Measurements from ENCODE around the gene SYNDIG1L. TPM values are rescaled to one million over a fixed set of nuclear protein-coding genes. Genes with fewer than 3 reads are reported as not detected.
"Not testable (repeated sequence)": the region's sequence is repeated elsewhere in the genome, so short reads cannot be mapped to it uniquely, and the experiment has no call there.

The SYNDIG1L gene
- total RNA-seq, 1 donor from 2014 or later, result not detected

DNA sequence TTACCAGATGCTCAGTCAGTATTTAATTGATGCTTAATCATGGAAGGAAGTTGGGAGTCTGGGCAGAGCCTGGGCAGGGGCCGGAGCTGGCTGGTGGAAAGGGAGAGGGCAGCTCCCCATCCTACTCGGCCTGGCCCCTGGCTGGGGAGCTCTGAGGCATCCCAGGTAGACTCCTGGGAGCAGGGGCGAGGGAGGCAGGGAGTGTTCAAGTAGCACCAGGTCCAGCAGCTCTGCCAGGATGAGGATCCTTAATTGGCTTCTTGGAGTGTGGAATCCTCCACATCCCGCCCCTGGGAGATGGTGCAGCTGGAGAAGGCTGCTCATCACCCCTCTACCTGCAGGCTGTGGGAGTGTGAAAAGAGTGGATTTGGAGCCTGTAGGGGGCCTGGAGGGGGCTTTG, 30.9 kb downstream of the SYNDIG1L start:
- no peak for DNase-seq (ENCODE audit: extremely low spot score, unreplicated experiment)
- no peaks in the 10 kb centered on the region for H3K9me3 Mint-ChIP-seq (ENCODE audit: unreplicated experiment)
- H3K4me3 Mint-ChIP-seq (ENCODE audit: unreplicated experiment), result no peak overlapping the region
- TF ChIP-seq, protein P1, sequence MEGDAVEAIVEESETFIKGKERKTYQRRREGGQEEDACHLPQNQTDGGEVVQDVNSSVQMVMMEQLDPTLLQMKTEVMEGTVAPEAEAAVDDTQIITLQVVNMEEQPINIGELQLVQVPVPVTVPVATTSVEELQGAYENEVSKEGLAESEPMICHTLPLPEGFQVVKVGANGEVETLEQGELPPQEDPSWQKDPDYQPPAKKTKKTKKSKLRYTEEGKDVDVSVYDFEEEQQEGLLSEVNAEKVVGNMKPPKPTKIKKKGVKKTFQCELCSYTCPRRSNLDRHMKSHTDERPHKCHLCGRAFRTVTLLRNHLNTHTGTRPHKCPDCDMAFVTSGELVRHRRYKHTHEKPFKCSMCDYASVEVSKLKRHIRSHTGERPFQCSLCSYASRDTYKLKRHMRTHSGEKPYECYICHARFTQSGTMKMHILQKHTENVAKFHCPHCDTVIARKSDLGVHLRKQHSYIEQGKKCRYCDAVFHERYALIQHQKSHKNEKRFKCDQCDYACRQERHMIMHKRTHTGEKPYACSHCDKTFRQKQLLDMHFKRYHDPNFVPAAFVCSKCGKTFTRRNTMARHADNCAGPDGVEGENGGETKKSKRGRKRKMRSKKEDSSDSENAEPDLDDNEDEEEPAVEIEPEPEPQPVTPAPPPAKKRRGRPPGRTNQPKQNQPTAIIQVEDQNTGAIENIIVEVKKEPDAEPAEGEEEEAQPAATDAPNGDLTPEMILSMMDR (IDR thresholded peaks at IDR 0.05), result no peak
- peaks cover 70% of the 10 kb centered on the region for H3K27me3 Mint-ChIP-seq (ENCODE audit: unreplicated experiment)
- no peak overlapping the region for H3K27ac Mint-ChIP-seq (ENCODE audit: unreplicated experiment)
- no peaks in the 10 kb centered on the region for H3K36me3 Mint-ChIP-seq (ENCODE audit: unreplicated experiment)
- no peaks in the 10 kb centered on the region for H3K4me1 Mint-ChIP-seq (ENCODE audit: unreplicated experiment)

DNA sequence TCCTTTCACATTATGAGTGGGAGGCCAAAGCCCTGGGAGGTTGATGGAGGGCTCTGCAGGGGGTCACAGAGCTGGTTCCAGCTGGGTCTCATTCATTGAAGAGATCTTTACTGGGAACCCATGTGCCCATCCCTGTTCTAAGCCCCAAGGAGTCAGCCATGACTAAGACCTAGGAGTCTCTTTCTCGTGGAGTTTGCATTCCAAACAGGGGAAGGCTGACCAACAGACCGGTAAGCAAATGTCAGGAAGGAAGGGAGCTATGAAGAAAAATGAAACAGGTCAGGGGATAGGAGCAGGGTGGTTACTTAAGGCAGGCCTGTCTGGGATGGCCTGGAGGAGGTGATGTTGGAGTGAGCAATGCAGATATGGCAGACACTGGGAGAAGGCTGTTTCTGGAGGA, 31.5 kb downstream of the SYNDIG1L start:
- Mint-ChIP-seq H3K36me3 (ENCODE audit: unreplicated experiment) (no peaks in the 10 kb centered on the region), H3K9me3 (ENCODE audit: unreplicated experiment) (no peaks in the 10 kb centered on the region), H3K4me1 (ENCODE audit: unreplicated experiment) (no peaks in the 10 kb centered on the region), H3K27ac (ENCODE audit: unreplicated experiment) (no peak overlapping the region), H3K27me3 (ENCODE audit: unreplicated experiment) (peaks cover 67% of the 10 kb centered on the region), H3K4me3 (ENCODE audit: unreplicated experiment) (no peak overlapping the region)
- no peak for DNase-seq (ENCODE audit: extremely low spot score, unreplicated experiment)
- TF ChIP-seq, protein P1 (IDR thresholded peaks at IDR 0.05), result no peak

DNA sequence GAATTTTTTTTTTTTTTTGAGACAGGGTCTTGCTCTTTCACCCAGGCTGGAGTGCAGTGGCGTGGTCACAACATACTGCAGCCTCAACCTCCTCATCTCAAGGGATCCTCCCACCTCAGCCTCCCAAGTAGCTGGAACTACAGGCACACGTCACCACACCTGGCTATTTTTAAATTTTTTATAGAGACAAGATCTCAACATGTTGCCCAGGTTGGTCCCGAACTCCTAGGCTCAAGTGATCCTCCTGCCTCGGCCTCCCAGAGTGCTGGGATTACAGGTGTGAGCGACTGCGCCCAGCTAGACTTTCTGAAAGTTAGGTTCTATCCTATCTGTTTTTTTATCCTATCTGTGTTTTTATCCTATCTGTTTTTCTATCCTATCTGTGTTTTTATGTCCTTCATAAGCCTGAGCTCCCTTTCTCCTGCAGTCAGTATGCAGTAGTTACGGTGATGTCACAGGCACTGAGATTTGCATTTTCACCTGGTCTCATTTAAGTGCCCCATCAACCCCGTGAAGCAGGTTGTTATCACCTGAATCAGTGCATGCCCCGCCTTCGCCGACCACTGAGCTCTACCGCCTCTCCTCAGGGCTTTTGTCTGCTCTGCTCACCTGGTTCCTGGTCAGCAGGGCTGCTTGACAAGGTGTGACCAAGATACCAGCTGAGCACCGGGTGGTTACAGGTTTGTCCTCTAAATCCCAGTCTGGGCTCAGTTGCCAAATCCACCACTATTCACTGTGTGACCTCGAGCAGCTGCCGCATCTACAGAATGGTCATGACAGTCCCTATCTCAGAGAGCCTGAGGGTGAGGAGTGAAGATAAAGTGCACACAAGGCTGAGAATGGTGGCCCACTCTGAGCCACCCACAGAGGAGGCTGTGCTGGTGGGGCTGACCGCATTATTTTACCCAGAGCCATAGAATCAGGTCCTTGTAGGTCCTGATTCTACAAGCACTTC, 33.1 kb downstream of the SYNDIG1L start:
- peaks cover 64% of the 10 kb centered on the region for H3K27me3 Mint-ChIP-seq (ENCODE audit: unreplicated experiment)
- H3K4me1 Mint-ChIP-seq (ENCODE audit: unreplicated experiment), result no peaks in the 10 kb centered on the region
- H3K4me3 Mint-ChIP-seq (ENCODE audit: unreplicated experiment), result no peak overlapping the region
- no peak overlapping the region for H3K27ac Mint-ChIP-seq (ENCODE audit: unreplicated experiment)
- H3K9me3 Mint-ChIP-seq (ENCODE audit: unreplicated experiment), result no peaks in the 10 kb centered on the region
- no peaks in the 10 kb centered on the region for H3K36me3 Mint-ChIP-seq (ENCODE audit: unreplicated experiment)
- TF ChIP-seq, protein P1 (IDR thresholded peaks at IDR 0.05), result no peak
- no peak for DNase-seq (ENCODE audit: extremely low spot score, unreplicated experiment)

DNA sequence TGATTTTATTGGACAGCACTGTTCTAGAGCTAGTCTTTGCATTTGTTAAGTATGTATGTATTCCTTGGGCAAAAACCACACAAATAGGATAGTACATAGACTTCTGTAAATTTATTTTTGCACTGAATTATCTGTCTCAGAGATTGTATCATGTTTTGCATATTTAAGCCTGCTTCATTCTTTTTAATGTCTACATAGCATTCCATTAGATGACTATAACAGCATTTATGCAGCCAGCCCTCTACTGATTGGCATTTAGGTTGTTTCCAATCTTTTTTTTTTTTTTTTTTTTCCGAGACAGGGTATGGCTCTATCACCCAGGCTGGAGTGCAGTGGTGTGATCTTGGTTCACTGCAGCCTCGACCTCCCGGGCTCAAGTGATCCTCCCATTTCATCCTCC, 34.5 kb downstream of the SYNDIG1L start:
- H3K4me3 Mint-ChIP-seq (ENCODE audit: unreplicated experiment), result no peak overlapping the region
- H3K27ac Mint-ChIP-seq (ENCODE audit: unreplicated experiment), result no peak overlapping the region
- H3K27me3 Mint-ChIP-seq (ENCODE audit: unreplicated experiment), result peaks cover 66% of the 10 kb centered on the region
- TF ChIP-seq, protein P1 (IDR thresholded peaks at IDR 0.05), result no peak
- no peak for DNase-seq (ENCODE audit: extremely low spot score, unreplicated experiment)
- no peaks in the 10 kb centered on the region for H3K4me1 Mint-ChIP-seq (ENCODE audit: unreplicated experiment)
- H3K9me3 Mint-ChIP-seq (ENCODE audit: unreplicated experiment), result no peaks in the 10 kb centered on the region
- no peaks in the 10 kb centered on the region for H3K36me3 Mint-ChIP-seq (ENCODE audit: unreplicated experiment)

DNA sequence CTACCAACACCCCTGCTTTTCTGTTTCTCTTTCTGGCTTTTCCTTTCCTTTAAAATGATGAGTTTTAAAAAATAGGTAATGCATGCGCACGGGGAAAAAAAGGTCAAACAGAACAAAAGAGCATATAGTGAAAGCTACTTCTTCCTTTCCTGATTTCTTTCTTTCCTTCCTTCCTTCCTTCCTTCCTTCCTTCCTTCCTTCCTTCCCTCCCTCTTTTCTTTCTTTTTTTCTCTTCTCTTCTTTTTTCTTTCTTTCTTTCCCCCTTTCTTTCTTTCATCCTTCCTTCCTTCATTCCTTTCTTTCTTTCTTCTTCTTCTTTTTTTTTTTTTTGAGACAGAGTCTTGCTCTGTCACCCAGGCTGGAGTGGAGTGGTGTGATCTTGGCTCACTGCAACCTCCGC, 35.5 kb downstream of the SYNDIG1L start:
- H3K27ac Mint-ChIP-seq (ENCODE audit: unreplicated experiment); H3K4me1 Mint-ChIP-seq (ENCODE audit: unreplicated experiment); DNase-seq (ENCODE audit: extremely low spot score, unreplicated experiment); H3K4me3 Mint-ChIP-seq (ENCODE audit: unreplicated experiment); H3K36me3 Mint-ChIP-seq (ENCODE audit: unreplicated experiment); H3K9me3 Mint-ChIP-seq (ENCODE audit: unreplicated experiment): not testable (repeated sequence)
- H3K27me3 Mint-ChIP-seq (ENCODE audit: unreplicated experiment), result peaks cover 67% of the 10 kb centered on the region

All from osteocyte (in vitro differentiated cells).